Activated CD4-positive, alpha-beta T cell treated with anti-CD3 and anti-CD28 coated beads, Interleukin-2, Interleukin-6, amounts not matched to agents 100 ng/mL and 50 ng/mL, durations not matched to agents 16 hours and 8 hours (primary cell): ENCODE measurements around the gene EIF4H.
"Not testable (repeated sequence)": the region's sequence is repeated elsewhere in the genome, so short reads cannot be mapped to it uniquely, and the experiment has no call there.

Source experiments
- DNase-seq: peaks from one replicate; pipeline ENCODE4 v3.0.0-alpha.2; 2020

The EIF4H gene

GRCh38 chr7:74202841-74203556, 28.8 kb downstream of the EIF4H start:
- peak; percentile 41 for DNase-seq

DNA sequence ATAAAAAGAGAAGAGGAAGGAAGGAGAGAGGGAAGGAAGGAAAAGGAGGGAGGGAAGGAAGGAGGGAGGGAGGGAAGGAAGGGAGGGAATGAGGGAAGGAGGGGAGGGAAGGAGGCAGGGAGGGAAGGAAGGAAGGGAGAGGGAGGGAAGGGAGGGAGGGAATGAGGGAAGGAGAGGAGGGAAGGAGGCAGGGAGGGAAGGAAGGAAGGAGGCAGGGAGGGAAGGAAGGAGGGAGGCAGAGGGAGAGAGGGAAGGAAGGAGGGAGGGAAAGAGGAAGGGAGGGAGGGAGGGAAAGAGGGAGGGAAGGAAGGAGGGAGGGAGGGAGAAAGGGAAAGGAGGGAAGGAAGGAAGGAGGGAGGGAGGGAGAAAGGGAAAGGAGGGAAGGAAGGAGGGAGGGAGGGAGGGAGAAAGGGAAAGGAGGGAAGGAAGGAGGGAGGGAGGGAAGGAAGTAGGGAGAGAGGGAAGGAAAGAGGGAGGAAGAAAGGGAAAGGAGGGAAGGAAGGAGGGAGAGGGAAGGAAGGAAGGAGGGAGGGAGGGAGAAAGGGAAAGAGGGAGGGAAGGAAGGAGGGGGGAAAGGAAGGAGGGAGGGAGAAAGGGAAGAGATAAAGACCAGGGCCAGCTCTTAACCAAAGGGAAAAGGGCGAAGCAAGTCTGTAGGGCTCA, 29.9 kb downstream of the EIF4H start:
- no peak for DNase-seq

GRCh38 chr7:74206052-74206451, 31.9 kb downstream of the EIF4H start:
- not testable (repeated sequence) for DNase-seq

DNA sequence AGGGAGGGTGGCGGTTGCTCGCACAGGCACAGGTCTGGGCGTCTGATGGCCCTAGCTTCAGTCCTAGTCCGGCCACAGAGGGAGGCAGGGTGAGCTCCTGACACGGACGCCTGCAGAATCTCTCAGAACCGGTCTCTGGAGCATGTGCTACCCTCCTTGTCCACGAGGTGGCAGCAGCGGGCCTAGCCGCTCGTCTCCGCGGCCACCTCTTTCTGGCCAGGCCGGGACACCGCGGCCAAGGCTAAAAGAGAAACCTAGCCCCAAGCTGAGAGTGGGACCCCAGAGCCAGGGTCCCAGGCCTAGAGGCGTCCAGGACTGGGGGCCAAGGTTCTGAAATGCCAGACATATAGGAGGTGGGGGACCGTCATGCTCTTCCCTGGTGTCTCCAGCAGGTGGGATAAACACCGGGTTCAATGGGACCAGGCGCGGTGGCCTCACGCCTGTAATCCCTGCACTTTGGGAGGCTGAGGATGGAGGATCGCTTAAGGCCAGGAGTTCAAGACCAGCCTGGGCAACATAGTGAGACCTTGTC, 32.5 kb downstream of the EIF4H start:
- DNase-seq, result peak; percentile 86

DNA sequence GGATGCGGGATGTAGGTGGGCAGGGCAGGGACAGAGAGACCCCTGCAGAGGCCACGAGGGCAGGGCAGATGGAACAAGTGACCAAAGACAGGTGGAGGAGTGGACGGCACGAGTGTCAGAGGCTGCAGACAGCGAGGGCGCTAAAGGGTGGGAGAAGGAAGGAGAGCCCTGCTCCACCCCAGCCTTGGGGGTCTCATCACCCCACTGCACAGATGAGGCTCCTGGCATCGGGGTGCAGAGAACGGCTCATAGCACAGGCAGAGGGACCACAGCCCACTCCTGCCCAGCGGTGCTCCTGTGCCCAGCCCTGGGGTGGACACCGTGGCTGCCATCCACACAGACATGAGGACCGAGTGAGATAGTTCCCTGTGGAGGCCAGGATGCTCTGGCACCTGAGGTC, 33.4 kb downstream of the EIF4H start:
- DNase-seq, result no peak

- DNase-seq, result not testable (repeated sequence)
Measured at GRCh38 chr7:74208241-74208640, 34.1 kb downstream of the EIF4H start.

- DNase-seq, result no peak
Measured at GRCh38 chr7:74212661-74213060, 38.5 kb downstream of the EIF4H start.

GRCh38 chr7:74214816-74215630, 40.9 kb downstream of the EIF4H start:
- DNase-seq, result no peak

DNA sequence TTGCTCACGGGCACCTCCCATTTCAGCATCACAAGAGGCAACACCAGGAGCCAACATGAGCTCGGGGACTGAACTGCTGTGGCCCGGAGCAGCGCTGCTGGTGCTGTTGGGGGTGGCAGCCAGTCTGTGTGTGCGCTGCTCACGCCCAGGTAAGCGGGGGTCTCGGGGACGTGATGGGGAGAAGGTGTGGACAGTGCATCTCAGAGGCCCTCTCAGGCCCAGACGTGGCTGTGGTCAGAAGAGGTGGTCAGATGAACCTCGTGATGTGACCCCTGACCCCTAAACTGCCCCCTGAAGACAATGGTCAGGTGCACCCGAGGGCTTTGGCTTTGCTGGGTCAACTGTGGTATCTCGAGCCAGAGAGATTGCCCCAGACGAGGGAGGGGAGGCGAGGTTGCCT, 41.8 kb downstream of the EIF4H start:
- no peak for DNase-seq

DNA sequence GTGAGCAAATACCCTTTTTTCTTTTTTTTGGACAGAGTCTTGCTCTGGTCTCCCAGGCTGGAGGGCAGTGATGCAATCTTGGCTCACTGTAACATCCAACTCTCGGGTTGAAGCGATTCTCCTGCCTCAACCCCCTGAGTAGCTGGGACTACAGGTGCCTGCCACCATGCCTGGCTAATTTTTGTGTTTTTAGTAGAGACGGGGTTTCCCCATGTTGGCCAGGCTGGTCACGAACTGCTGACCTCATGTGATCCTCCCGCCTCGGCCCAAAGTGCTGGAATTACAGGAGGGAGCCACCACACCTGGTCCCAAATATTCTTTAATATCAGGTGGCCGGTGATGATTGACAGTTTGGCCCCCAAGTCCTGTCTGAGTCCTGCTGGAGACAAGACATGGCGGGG, 42.2 kb downstream of the EIF4H start:
- no peak for DNase-seq

GRCh38 chr7:74217455-74218342, 43.5 kb downstream of the EIF4H start:
- peak; percentile 43 for DNase-seq

GRCh38 chr7:74218343-74218698, 44.2 kb downstream of the EIF4H start:
- no peak for DNase-seq

DNA sequence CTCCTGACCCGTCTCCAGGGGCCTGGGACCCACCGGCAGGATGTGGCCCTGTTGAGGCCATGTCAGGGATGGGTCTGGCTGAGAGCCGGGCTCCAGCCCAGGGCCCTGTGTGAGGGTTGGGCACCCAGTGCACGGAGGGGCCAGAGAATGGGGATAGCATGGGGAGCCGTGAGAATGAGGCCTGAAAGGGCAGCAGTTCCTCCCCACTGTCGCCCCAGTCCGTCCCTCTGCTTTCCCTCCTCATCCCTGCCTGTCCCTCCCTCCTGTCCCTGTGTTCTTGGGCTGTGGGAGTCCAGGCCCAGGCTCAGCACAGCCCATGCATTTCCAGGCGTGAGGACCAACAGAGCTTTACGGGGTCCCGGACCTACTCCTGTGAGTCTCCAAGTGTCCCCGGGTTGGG, 45.3 kb downstream of the EIF4H start:
- DNase-seq, result no peak

GRCh38 chr7:74220229-74220628, 46.1 kb downstream of the EIF4H start:
- no peak for DNase-seq

DNA sequence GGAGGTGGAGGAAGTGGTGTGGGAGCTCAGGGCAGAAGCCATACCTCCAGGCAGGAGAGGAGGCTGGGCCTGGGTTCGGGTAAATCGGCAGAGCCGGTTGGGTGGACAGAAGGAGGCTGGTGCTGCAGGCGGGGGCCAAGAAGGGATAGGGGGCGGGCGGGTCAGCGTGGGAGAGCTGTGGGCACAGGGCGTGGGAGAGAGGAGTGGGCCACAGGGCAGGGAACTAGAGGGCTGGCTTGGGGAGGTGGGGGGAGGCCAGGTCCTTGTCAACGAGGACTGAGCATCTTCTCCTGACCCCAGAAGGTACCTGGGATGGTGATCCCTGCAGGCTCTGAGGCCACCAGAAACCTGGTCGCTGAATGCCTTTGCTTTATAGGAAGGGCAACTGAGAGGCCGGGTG, 47.6 kb downstream of the EIF4H start:
- no peak for DNase-seq

DNA sequence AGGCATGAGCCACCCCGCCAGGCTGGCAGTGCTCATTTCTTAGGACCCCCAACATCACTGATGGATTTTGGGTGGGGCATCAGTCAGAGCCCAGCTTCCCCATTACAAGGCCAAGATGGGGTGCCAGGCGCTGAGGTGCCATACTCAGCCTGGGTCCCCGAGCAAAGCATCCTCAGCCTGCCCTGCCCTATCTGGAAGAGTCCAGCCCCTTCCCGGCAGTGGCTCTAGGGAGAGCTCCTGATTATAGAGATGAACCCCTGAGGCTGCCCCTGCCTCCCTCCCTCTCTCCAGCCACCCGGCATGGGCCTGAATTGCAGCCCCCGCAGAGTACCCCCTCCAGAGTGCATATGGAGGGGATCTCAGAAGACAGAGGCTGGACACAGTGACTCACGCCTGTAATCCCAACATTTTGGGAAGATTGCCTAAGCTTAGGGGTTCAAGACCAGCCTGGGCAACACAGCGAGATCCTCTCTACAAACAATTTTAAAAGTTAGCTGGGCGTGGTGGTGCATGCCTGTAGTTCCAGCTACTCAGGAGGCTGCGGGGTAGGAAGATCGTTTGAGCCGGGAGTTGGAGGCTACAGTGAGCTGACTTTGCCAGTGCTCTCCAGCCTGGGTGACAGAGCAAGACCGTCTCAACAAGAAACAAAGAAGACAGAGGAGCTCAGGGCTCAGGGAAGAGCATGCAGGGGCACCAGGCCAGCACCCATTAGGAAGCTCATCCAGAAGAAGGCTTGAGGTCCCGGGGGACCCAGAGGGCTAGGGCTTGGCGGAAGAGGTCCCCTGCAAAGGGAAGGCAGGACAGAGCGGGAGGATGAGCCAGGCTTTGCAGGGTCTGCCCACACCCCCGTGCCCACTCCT, 48.9 kb downstream of the EIF4H start:
- no peak for DNase-seq

DNA sequence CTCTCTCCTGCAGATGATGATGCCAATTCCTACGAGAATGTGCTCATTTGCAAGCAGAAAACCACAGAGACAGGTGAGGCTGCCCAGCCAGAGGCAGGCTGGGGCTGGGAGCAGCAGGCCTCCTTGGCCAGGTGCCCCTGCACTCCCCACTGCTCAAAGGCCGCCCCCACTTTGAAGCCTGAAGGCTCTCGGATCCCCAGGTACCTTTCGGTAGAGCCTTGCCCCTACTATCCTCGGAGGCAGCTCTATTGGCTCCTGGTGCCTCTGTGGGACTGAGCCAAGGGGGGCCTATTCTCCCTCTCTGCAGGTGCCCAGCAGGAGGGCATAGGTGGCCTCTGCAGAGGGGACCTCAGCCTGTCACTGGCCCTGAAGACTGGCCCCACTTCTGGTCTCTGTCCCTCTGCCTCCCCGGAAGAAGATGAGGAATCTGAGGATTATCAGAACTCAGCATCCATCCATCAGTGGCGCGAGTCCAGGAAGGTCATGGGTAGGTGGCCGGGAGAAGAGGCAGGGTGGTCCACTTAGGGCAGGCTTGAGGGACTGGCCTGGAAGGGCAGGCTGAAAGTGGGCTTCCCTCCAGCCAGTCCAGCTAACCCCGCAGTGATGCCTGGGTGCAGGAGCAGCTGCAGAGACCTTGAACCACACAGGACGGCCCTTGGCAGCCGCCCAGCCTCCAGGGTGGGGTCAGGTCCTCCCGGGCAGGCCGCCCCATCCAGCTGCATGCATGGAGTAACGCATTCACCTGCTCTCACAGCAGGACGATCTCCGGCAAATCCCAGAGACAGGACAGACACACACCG, 49.8 kb downstream of the EIF4H start:
- no peak for DNase-seq

GRCh38 chr7:74224511-74224832, 50.3 kb downstream of the EIF4H start:
- DNase-seq, result no peak

GRCh38 chr7:74224907-74225306, 50.8 kb downstream of the EIF4H start:
- not testable (repeated sequence) for DNase-seq

- DNase-seq, result no peak
Measured at GRCh38 chr7:74225400-74225799, 51.2 kb downstream of the EIF4H start.

DNA sequence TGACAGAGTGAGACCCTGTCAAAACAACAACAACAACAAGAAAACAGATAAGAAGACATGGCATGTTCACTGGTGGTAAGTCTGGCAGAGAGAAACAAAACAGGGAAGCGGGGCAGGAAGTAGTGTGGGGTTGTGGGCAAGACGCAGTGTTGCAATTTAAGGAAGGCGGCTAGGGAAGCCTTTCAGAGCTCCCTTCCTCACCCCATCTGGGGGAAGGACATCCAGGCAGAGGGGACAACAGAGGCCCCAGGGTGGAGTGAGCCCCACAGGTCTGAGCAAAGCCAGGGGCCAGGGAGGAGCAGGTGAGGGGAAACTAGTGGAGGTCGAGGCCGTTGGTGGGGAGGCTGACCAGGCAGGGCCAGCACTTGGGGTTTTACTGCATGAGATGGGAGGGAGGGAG, 52.5 kb downstream of the EIF4H start:
- no peak for DNase-seq
